CD4-positive, alpha-beta T cell treated with Interleukin-6 for 4 hours (primary cell): Measurements from ENCODE around the gene SRL.
"Not testable (repeated sequence)": the region's sequence is repeated elsewhere in the genome, so short reads cannot be mapped to it uniquely, and the experiment has no call there.

Experiments
- DNase-seq: peaks from one replicate; pipeline ENCODE4 v3.0.0-alpha.2; 2020; ENCODE audit warnings: mixed read lengths

Gene SRL

DNA sequence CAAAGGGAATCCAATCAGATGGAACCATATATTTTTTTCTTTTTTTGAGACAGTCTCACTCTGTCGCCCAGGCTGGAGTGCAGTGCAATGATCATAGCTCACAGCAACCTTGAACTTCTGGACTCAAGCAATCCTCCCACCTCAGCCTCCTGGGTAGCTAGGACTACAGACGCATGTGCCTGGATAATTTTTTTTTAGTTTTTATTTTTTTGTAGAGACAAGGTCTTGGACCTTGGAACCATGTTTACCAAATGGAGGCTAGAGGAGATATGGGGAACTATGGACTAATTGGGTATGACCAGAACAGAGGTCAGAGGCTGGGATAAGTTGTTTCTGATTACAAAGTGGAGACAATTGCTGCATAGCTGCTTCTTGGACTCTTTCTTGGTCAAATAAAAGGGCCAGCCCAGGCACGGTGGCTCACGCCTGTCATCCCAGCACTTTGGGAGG, 84.5 kb downstream of the SRL start:
- no peak for DNase-seq

- DNase-seq: not testable (repeated sequence)
These were observed 85.4 kb downstream of the SRL start for GRCh38 chr16:4156503-4156902.

DNA sequence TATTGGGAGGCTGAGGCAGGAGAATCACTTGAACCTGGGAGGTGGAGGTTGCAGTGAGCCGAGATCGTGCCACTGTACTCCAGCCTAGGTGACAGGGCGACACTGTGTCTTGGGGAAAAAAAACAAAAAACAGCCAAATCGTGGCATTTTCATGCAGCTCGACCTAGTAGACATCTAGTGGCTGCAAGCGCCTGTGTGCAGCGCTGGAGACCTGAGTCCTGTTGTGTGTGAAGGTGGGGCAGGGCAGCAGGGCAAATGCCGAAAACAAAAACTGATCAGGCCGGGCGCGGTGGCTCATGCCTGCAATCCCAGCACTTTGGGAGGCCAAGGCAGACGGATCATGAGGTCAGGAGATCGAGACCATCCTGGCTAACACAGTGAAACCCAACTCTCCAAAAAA, 88.5 kb downstream of the SRL start:
- not testable (repeated sequence) for DNase-seq

DNA sequence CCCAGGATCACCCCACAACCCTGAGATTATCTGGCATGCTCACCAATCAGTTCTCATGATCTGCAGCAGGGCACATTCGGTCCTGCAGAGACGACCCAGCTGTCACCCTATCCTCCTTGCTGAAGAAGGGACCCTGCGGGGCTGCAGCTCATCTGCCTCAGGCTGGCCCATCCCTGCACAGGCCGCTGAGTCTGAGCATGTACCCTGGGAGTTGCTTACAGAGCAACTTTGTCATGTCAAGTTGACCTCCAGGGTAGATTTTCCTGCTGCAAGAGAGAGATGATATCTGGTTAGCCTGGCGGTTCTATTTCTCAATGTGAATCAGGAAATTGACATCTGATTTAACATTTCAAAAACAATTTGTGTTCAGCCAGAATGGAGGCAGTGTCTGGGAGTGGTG, 89.6 kb downstream of the SRL start:
- DNase-seq: no peak

- DNase-seq: no peak
These were observed 94.6 kb downstream of the SRL start for GRCh38 chr16:4147236-4147635.

DNA sequence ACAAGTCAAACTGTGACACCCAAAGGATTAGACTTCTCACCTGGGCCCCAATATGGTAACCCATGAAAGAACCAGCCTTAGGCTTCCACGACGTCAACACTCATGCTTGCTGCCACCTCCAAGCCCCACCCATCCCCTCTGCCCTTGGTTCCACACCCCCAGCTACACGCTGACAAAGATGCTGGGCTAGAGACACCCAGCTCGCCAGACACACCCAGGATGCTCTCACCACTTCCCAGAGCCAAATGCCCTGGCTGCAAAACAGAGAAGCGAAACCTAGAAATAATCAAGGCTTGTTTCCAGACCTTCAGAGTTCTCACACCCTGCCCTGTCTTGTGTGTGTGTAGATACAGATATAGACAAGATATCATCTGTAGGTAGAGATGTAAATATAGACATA, 99.6 kb downstream of the SRL start:
- DNase-seq: peak; percentile 28

- no peak for DNase-seq
These were observed 100.3 kb downstream of the SRL start for GRCh38 chr16:4141604-4142003.

GRCh38 chr16:4140652-4141051, 101.2 kb downstream of the SRL start:
- DNase-seq: no peak

DNA sequence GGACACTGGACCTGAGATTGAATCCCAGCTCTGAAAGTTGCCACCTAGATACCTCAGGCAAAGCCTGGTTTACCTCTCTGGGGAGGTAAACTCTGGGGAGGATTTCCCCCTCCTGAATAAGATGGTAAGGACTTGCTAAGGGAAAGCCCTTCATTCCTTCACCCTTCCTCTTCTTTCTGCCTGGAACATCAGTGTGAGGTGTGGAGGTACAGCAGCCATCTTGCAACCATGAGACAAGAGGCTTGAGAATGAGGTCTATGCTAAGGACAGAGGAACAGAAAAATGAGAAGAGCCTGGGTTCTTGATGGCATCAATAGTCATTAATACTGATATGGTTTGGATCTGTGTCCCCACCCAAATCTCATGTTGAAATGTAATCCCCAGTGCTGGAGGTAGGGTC, 101.9 kb downstream of the SRL start:
- no peak for DNase-seq
